GM13976 (cell line): Measurements from ENCODE around the gene MMS19.
"Not testable (repeated sequence)": the region's sequence is repeated elsewhere in the genome, so short reads cannot be mapped to it uniquely, and the experiment has no call there.

Source experiments
- DNase-seq: peaks from one replicate; pipeline ENCODE4 v3.0.0; 2012; ENCODE audit warnings: low spot score
- in situ Hi-C: fragments of 300-500 bp; cut with MboI; formaldehyde crosslinking; loops from one replicate; pipeline ENCODE4 v1.12.0; 2022; ENCODE audit warnings: low sequenced_read_pairs, mixed read lengths, inconsistent platforms; ENCODE audit not compliant: unreplicated experiment
- TF ChIP-seq, protein P1 (sequence below): IDR thresholded peaks from 2 replicates; pipeline ENCODE4 v1.5.1; 2012; ENCODE audit warnings: borderline replicate concordance, mild to moderate bottlenecking; ENCODE audit not compliant: insufficient read depth; ENCODE audit errors: extremely low read depth, missing control alignments, control extremely low read depth

MMS19 gene

DNA sequence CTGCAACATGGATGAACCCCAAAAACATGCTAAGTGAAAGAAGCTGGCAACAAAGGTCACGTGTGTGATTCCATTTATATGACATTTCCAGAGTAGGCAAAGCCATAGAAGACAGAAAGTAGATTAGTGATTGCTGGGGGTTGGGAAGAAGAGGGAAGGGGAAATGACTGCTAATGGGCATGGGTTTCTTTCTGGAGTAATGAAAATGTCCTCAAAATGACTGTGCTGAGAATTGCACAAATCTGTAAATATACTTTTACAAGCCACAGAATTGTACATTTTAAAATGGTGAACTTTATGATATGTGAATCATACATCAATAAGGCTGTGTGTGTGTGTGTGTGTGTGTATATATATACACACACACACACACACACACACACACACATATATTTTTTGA, 15.8 kb downstream of the MMS19 start:
- TF ChIP-seq, protein P1, sequence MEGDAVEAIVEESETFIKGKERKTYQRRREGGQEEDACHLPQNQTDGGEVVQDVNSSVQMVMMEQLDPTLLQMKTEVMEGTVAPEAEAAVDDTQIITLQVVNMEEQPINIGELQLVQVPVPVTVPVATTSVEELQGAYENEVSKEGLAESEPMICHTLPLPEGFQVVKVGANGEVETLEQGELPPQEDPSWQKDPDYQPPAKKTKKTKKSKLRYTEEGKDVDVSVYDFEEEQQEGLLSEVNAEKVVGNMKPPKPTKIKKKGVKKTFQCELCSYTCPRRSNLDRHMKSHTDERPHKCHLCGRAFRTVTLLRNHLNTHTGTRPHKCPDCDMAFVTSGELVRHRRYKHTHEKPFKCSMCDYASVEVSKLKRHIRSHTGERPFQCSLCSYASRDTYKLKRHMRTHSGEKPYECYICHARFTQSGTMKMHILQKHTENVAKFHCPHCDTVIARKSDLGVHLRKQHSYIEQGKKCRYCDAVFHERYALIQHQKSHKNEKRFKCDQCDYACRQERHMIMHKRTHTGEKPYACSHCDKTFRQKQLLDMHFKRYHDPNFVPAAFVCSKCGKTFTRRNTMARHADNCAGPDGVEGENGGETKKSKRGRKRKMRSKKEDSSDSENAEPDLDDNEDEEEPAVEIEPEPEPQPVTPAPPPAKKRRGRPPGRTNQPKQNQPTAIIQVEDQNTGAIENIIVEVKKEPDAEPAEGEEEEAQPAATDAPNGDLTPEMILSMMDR, result no peak
- in situ Hi-C loops, result no loop called here

DNA sequence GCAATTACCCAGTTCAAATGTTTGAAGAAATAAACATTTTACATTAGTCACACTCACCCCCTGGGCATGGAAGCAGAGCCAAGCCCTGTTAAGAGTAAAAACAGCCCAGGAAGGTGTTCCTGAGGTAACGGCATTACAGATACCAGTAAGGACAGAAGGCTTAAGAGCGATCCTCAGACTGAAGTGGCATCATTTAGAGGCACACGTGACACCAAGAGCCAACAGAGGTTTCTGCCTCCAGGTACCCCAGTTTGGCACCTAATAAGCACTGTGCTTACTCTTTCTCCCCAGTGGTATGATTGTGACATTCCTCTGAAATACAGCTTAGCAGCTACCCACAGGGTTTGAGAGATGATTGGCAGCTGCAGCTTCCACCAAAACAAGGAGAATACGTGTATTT, 17.2 kb downstream of the MMS19 start:
- no peak for DNase-seq
- in situ Hi-C loops, result no loop called here
- TF ChIP-seq, protein P1, result no peak

More for the DNA sequence above, 15.8 kb downstream of the MMS19 start:
- no peak for DNase-seq

DNA sequence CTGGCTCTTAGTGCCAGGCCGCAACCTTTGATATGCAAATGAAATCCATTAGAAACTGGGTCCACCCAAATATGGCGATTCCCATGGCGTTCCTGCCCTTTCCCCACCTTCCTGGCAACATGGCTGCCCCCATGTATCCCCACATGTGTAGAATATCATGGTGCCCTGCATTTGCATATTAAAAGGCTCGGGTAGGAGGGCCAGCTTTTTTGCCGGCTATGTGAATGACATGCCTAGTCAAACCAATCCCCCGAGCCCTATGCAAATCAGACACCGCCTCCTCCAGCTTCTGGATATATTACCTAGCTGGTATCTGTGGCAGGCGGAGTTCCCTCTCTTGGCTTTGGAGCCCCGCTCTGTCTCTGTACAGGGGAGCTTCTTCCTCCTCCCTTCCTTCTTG, 18.3 kb downstream of the MMS19 start:
- in situ Hi-C loops, result no loop called here
- TF ChIP-seq, protein P1, result no peak
- DNase-seq, result no peak

DNA sequence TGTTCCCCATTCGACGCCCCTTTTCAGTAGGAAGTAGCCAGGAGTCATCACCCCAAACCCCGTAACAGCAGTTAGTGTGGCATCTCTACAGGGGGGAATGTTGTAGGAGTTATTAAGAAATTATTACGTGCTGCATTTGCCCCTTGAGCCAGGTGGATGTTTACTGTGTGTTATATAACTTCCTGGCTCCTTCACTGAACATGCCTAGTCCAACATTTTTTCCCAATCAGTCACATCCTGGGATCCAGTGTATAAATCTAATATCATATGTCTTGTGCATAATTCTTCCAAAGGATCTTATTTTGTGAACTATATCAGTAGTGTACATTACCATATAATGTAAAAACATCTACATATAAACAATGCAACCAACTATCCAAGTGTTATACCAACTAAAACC, 18.8 kb downstream of the MMS19 start:
- DNase-seq, in situ Hi-C loops: not testable (repeated sequence)

DNA sequence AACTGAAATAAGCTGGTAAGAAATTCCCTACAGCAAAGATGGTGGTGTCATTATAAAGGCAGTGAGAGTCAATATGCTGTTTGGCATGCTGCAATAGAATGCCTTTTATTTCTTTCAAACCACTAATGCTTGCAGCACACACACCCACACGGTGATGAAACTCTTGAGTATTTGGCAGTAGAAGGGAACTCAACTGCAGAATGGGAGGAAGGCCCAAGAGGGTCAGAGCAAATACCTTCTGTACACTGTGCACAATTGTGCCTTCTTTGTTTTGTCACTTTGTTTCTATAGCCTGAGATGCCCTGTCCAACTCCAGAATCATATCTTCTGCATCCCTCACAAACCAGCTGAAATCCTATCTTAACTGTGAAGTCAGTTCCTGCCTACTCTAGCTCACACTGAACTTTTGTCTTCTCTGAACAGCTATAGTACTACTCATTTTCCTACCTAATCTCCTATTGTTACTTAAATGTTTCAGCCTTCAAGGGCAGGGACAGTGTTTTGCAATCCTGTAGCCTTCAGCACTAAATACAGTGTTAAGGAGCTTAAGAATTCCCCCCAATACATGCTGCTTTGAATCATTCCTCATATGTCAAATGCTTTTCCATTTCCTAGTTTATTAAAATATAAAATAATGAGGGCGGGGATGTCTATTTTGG, 22.2 kb downstream of the MMS19 start:
- TF ChIP-seq, protein P1, result no peak
- no peak for DNase-seq
- in situ Hi-C loops, result no loop called here

DNA sequence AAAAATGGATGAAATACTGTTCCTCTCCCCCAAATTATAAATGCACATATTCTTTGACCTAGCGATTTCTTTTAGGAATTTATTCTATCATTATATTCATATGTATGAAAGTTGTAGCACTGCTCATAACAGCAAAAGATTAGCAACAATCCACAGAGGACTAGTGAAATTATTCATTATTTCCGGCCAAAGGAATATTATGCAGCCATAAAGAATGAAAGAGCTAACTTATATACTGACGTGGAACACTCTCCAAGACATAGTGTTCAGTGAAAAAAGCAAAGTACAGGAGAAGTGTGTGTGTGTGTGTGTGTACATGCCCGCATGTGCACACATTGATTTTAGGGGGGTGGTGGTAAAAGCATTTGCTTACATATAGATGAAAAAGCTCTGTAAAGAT, 23.3 kb downstream of the MMS19 start:
- in situ Hi-C loops, result no loop called here
- DNase-seq, result no peak
- TF ChIP-seq, protein P1, result no peak

DNA sequence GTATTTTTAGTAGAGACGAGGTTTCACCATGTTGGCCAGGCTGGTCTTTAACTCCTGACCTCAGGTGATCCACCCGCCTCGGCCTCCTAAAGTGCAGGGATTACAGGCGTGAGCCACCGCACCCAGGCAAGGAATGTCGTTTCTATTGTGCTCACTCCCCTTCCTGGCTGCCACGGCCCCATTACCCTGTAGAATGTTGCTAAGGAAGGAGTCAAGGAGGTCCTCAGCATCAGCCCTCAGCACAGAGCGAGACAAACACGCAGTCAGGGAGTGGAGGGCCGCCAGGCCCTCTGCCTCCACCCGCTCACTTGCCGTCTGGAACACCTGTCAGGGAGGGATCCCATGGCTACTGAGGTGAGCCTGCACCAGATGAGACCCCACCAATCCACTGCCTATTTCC, 29.4 kb downstream of the MMS19 start:
- DNase-seq, in situ Hi-C loops: not testable (repeated sequence)

DNA sequence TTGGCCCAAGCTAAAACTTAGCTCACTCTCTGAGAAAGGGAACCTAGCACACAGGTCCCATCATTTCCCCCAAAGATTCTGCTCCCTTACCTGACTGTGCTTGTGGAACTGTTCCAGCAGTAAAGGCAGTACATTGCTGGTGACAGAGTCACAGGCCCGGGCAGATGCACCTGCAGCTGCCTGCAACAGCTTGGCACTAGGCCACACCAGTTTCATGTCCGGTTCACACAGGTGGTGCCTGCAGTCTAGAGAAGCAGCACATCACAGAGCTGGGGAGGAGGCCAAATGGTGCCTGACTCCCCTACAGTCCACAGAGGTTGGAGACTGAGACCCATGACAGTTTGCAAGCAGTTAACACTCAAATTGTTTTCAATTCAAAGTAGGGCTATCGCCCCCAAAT, 30.1 kb downstream of the MMS19 start:
- TF ChIP-seq, protein P1, result no peak
- in situ Hi-C loops, result no loop called here
- DNase-seq, result no peak
